Central memory CD4-positive, alpha-beta T cell (primary cell): ENCODE data around the gene SERPINI1.
"Not testable (repeated sequence)": the region's sequence is repeated elsewhere in the genome, so short reads cannot be mapped to it uniquely, and the experiment has no call there.

Source experiments
- DNase-seq: peaks from one replicate; pipeline ENCODE4 v3.0.0; 2022

The SERPINI1 gene

GRCh38 chr3:167798443-167798842 lies 62.9 kb downstream of the SERPINI1 start:
- DNase-seq = no peak

GRCh38 chr3:167808910-167809309 lies 73.4 kb downstream of the SERPINI1 start:
- no peak for DNase-seq

- no peak for DNase-seq
These were observed 74.7 kb downstream of the SERPINI1 start for GRCh38 chr3:167810236-167810635.

GRCh38 chr3:167811031-167811430 lies 75.5 kb downstream of the SERPINI1 start:
- DNase-seq = no peak

GRCh38 chr3:167813169-167814123 lies 77.9 kb downstream of the SERPINI1 start:
- DNase-seq = no peak

GRCh38 chr3:167814441-167814951 lies 79.0 kb downstream of the SERPINI1 start:
- no peak for DNase-seq

GRCh38 chr3:167816953-167817352 lies 81.4 kb downstream of the SERPINI1 start:
- no peak for DNase-seq

- no peak for DNase-seq
These were observed 84.8 kb downstream of the SERPINI1 start for GRCh38 chr3:167820102-167820865.

- no peak for DNase-seq
These were observed 85.8 kb downstream of the SERPINI1 start for GRCh38 chr3:167821248-167821805.

GRCh38 chr3:167823738-167824137 lies 88.2 kb downstream of the SERPINI1 start:
- no peak for DNase-seq

GRCh38 chr3:167827588-167827987 lies 92.1 kb downstream of the SERPINI1 start:
- not testable (repeated sequence) for DNase-seq

GRCh38 chr3:167829071-167829470 lies 93.5 kb downstream of the SERPINI1 start:
- DNase-seq = no peak

- no peak for DNase-seq
These were observed 94.5 kb downstream of the SERPINI1 start for GRCh38 chr3:167830007-167830406.

GRCh38 chr3:167835359-167835758 lies 99.8 kb downstream of the SERPINI1 start:
- DNase-seq = no peak

GRCh38 chr3:167835953-167836352 lies 100.4 kb downstream of the SERPINI1 start:
- no peak for DNase-seq

- DNase-seq = no peak
These were observed 101.9 kb downstream of the SERPINI1 start for GRCh38 chr3:167837466-167837865.

GRCh38 chr3:167839460-167840134 lies 104.1 kb downstream of the SERPINI1 start:
- no peak for DNase-seq

- DNase-seq = no peak
These were observed 104.7 kb downstream of the SERPINI1 start for GRCh38 chr3:167840247-167840646.

- DNase-seq = no peak
These were observed 108.0 kb downstream of the SERPINI1 start for GRCh38 chr3:167843481-167843880.

GRCh38 chr3:167843886-167844285 lies 108.4 kb downstream of the SERPINI1 start:
- no peak for DNase-seq

GRCh38 chr3:167844528-167844927 lies 109.0 kb downstream of the SERPINI1 start:
- DNase-seq = no peak

- DNase-seq = no peak
These were observed 115.7 kb downstream of the SERPINI1 start for GRCh38 chr3:167851171-167851570.

GRCh38 chr3:167851749-167852148 lies 116.2 kb downstream of the SERPINI1 start:
- DNase-seq = no peak
